Keratinocyte (primary cell): ENCODE data around the gene CACNA1S. TPM values are rescaled to one million over a fixed set of nuclear protein-coding genes. Genes with fewer than 3 reads are reported as not detected.

Experiments used
- DNase-seq: peaks from one replicate; pipeline ENCODE4 v3.0.0-alpha.2; 2011; ENCODE audit warnings: low read depth, missing footprints, low spot score
- FAIRE-seq: peaks from 2 replicates; lab custom pipeline; 2011; peaks lifted over from hg19 to GRCh38; lab: Jason Lieb, UNC
- H2AFZ ChIP-seq: 2 replicates; pipeline ENCODE4 v1.6.0; 2012; ENCODE audit warnings: low read length, control low read depth, inconsistent platforms; ENCODE audit not compliant: control insufficient read depth
- H3K27ac ChIP-seq: 2 replicates; pipeline ENCODE4 v1.5.1; 2011; ENCODE audit warnings: low read length; ENCODE audit not compliant: control insufficient read depth, insufficient read depth
- H3K27me3 ChIP-seq: 3 replicates; pipeline ENCODE4 v1.6.0; 2011; ENCODE audit warnings: low read length; ENCODE audit not compliant: control insufficient read depth, insufficient read depth; ENCODE audit errors: extremely low read depth
- H3K36me3 ChIP-seq, 2 experiments: 2 replicates in 1 of 2; 3 replicates in 1 of 2; pipeline ENCODE4 v1.5.1; 2011; ENCODE audit warnings: low read length in 2 of 2, mild to moderate bottlenecking in 1 of 2; ENCODE audit not compliant: control insufficient read depth in 2 of 2, insufficient read depth in 2 of 2; ENCODE audit errors: extremely low read depth in 1 of 2
- H3K4me1 ChIP-seq: 3 replicates; pipeline ENCODE4 v1.5.1; 2011; ENCODE audit warnings: low read length; ENCODE audit not compliant: control insufficient read depth, insufficient read depth; ENCODE audit errors: extremely low read depth
- H3K4me2 ChIP-seq: 3 replicates; pipeline ENCODE4 v1.6.0; 2011; ENCODE audit warnings: low read depth, low read length; ENCODE audit not compliant: control insufficient read depth, insufficient read depth; ENCODE audit errors: extremely low read depth
- H3K4me3 ChIP-seq, 3 experiments: fragments of 200-600 bp in 1 of 3; sonication (generic) in 1 of 3; 2 replicates in 2 of 3; 3 replicates in 1 of 3; pipeline ENCODE4 v1.5.1; 2011 to 2016; ENCODE audit warnings: low read length in 3 of 3, mild to moderate bottlenecking in 3 of 3, control low read depth in 2 of 3, inconsistent platforms in 1 of 3, low read depth in 1 of 3, mixed read lengths in 1 of 3, mixed run types in 1 of 3, moderate library complexity in 1 of 3; ENCODE audit not compliant: control insufficient read depth in 2 of 3, insufficient read depth in 2 of 3; ENCODE audit errors: extremely low read depth in 1 of 3
- H3K79me2 ChIP-seq: 2 replicates; pipeline ENCODE4 v1.6.0; 2012; ENCODE audit warnings: low read length; ENCODE audit not compliant: control insufficient read depth, insufficient read depth
- H3K9ac ChIP-seq: 3 replicates; pipeline ENCODE4 v1.6.0; 2011; ENCODE audit warnings: low read length; ENCODE audit not compliant: control insufficient read depth, insufficient read depth; ENCODE audit errors: extremely low read depth
- H3K9me1 ChIP-seq: 3 replicates; pipeline ENCODE4 v1.6.0; 2011; ENCODE audit warnings: low read length; ENCODE audit not compliant: control insufficient read depth, insufficient read depth; ENCODE audit errors: extremely low read depth
- H3K9me3 ChIP-seq: 2 replicates; pipeline ENCODE4 v1.5.1; 2012; ENCODE audit warnings: low read depth, low read length; ENCODE audit not compliant: control insufficient read depth
- H4K20me1 ChIP-seq: 3 replicates; pipeline ENCODE4 v1.6.0; 2011; ENCODE audit warnings: low read length; ENCODE audit not compliant: control insufficient read depth, insufficient read depth; ENCODE audit errors: extremely low read depth
- CTCF ChIP-seq, 3 experiments: IDR thresholded peaks in 1 of 3; conservative IDR thresholded peaks in 1 of 3; optimal IDR thresholded peaks in 1 of 3; 2 replicates in 2 of 3; 3 replicates in 1 of 3; pipeline versions ENCODE3 to v1.5.1; 2011; ENCODE audit warnings: low read length in 3 of 3, mild to moderate bottlenecking in 3 of 3, moderate library complexity in 2 of 3, control low read depth in 1 of 3, inconsistent platforms in 1 of 3; ENCODE audit not compliant: insufficient read depth in 2 of 3; ENCODE audit errors: extremely low read depth in 1 of 3
- EZH2 ChIP-seq: IDR thresholded peaks from one replicate; pipeline ENCODE4 v1.6.1; 2012; ENCODE audit warnings: inconsistent platforms, mild to moderate bottlenecking, low read length, moderate library complexity
- dilution Hi-C: fragments of 300-500 bp; cut with MboI; formaldehyde crosslinking; loops from one replicate; pipeline ENCODE4 v1.7.0; 2020; ENCODE audit warnings: low sequenced_read_pairs; ENCODE audit not compliant: extremely low pct_ligation_motif_present
- polyA plus RNA-seq, 5 experiments: library from polyadenylated mRNA; depleted of rRNA in 3 of 5; stranded (reverse) in 3 of 5; stranded (forward) in 1 of 5; unstranded in 1 of 5; fragments of >200 nt; gene quantifications; 1 replicate in 1 of 5; 2 replicates in 3 of 5; 3 replicates in 1 of 5; pipeline versions ENCODE4 v1.2.1 to v1.2.3, GENCODE V29; 2011 to 2012; ENCODE audit warnings: missing spikeins in 2 of 5, low read depth in 1 of 5, low replicate concordance in 1 of 5

CACNA1S gene
- polyA plus RNA-seq, 1 donor (not counting 4 experiments of a cell fraction or from before 2014, with no cell fraction given): not detected

DNA sequence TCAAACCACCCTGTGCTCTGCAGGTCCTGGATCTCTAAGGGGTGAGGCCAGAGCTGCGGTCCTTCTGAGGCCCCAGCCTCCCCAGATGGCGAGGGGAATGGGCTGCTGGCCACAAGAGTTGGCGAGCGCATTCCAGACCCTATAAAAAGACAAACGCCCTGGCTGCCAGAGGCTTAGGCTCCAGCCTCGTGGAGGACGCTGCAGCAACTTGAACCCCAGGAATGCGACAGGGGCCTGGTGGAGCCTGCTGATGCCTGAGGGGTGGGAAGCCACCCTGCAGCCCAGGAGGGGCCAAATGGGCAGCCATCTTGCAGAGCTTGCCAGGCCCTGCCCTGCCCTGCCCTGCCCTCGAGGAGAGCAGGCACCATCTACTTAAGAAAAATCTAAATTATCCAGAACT lies 8.6 kb downstream of the CACNA1S start:
- Histone ChIP-seq H3K4me3 (no peak overlapping the region), H3K9me1 (no peaks in the 10 kb centered on the region), H3K36me3 (no peaks in the 10 kb centered on the region), H3K9me3 (no peaks in the 10 kb centered on the region), H3K27ac (no peak overlapping the region), H3K27me3 (peaks cover 23% of the 10 kb centered on the region), H3K4me1 (no peaks in the 10 kb centered on the region), H2AFZ (no peak overlapping the region), H4K20me1 (no peaks in the 10 kb centered on the region), H3K9ac (no peak overlapping the region), H3K79me2 (no peaks in the 10 kb centered on the region), H3K4me2 (no peak overlapping the region)
- FAIRE-seq (no peak), DNase-seq (no peak)
- dilution Hi-C loops: no loop called here
- TF ChIP-seq CTCF (optimal IDR thresholded peaks at IDR 0.05 in 1 of 3, IDR thresholded peaks at IDR 0.05 in 1 of 3, conservative IDR thresholded peaks at IDR 0.05 in 1 of 3; ENCODE audit: extremely low read depth in 1 of 3, insufficient read depth in 2 of 3, low read length in 3 of 3) (no peak), EZH2 (no peak)

DNA sequence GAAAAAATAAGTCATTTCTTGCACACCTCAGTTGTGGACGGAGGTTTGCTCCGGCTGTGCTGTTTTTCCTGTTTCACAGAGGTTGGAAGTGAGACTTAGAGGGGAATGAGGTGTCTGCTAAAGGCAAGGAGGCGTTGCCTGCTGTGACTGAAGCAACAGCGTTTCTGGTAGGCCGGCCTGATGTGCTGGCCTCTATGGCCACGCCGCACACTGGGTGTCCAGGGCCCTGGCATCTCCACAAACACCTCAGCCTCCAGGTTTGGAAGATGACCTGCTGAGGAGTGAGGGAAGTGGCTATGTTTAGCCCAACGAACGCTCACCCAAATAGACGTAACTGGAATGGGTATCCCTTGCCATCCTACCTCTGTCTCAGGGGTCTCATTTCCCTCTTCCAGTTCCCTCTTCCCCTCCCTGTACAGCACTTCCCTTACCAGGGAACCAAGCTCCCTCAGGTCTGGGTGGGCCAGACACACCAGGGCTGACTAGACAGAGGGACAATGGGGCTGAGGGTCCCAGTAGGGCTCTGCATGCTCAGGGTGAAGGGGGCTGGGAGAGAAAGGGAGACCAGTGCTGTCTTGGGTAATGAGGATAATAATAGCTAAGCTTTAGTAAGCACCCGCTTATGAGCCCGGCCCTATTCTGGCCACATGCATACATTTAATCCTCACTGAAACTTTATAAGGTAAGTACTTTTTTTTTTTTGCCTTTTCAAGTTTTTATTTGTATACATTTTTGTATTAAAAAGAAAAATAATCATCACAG lies 11.9 kb downstream of the CACNA1S start:
- FAIRE-seq (no peak), DNase-seq (no peak)
- Histone ChIP-seq H3K27me3 (peaks cover 36% of the 10 kb centered on the region), H3K4me2 (no peak overlapping the region), H3K9me3 (no peaks in the 10 kb centered on the region), H3K79me2 (no peaks in the 10 kb centered on the region), H4K20me1 (no peaks in the 10 kb centered on the region), H3K9me1 (no peaks in the 10 kb centered on the region), H3K36me3 (no peaks in the 10 kb centered on the region), H3K27ac (no peak overlapping the region), H3K4me1 (no peaks in the 10 kb centered on the region), H3K9ac (no peak overlapping the region), H2AFZ (no peak overlapping the region), H3K4me3 (no peak overlapping the region)
- dilution Hi-C loops: no loop called here
- no peak for TF ChIP-seq CTCF (optimal IDR thresholded peaks at IDR 0.05 in 1 of 3, IDR thresholded peaks at IDR 0.05 in 1 of 3, conservative IDR thresholded peaks at IDR 0.05 in 1 of 3; ENCODE audit: extremely low read depth in 1 of 3, insufficient read depth in 2 of 3, low read length in 3 of 3)
